Ovary (tissue), 3 donors: ENCODE data around the gene ZBTB8A.

ENCODE experiments used
- CTCF ChIP-seq, 3 donors: fragments of 450-650 bp in 2 of 3; fragments of 200-600 bp in 1 of 3; IDR thresholded peaks; one replicate each; pipeline versions ENCODE4 v1.5.1 to v1.8.0; 2016 to 2022; ENCODE audit warnings: antibody characterized with exemption in 3 of 3, mild to moderate bottlenecking in 1 of 3
- EP300 ChIP-seq: sonication (generic); formaldehyde crosslinking; IDR thresholded peaks from one replicate; pipeline ENCODE4 v1.6.1; 2017; ENCODE audit warnings: antibody characterized with exemption
- POLR2A ChIP-seq: fragments of 450-650 bp; IDR thresholded peaks from one replicate; pipeline ENCODE4 v1.6.1; 2017; ENCODE audit warnings: antibody characterized with exemption, mild to moderate bottlenecking, moderate library complexity
- donor health status: DM: no; HTN: no; CAD: no.

- TF ChIP-seq CTCF (IDR thresholded peaks at IDR 0.05) (no peak), EP300 (no peak), POLR2A (no peak)
Observed at GRCh38 chr1:32521165-32521564, 18.1 kb upstream of the ZBTB8A start.
